Right cardiac atrium (tissue), 5 donors: ENCODE results near the gene USH2A. TPM values are rescaled to one million over a fixed set of nuclear protein-coding genes. Genes with fewer than 3 reads are reported as not detected.

ENCODE experiments used
- ATAC-seq, 2 donors: fragments of 200-7000 bp; cut with Tn5 transposase; one replicate each; pipeline versions ENCODE4 v1.8.0 to v1.9.1; 2020; ENCODE audit warnings: moderate library complexity in 2 of 2, mild to moderate bottlenecking in 1 of 2
- DNase-seq, 3 donors: peaks; one replicate each; pipeline ENCODE4 v3.0.0-alpha.2; 2020
- H3K27ac ChIP-seq: one replicate; pipeline ENCODE4 v1.5.1; 2013; ENCODE audit warnings: mild to moderate bottlenecking, low read length, control low read depth, moderate library complexity
- H3K27me3 ChIP-seq: one replicate; pipeline ENCODE4 v1.6.1; 2013; ENCODE audit not compliant: control insufficient read depth, insufficient read depth
- H3K4me1 ChIP-seq: one replicate; pipeline ENCODE4 v1.6.1; 2013; ENCODE audit warnings: low read length; ENCODE audit not compliant: control insufficient read depth, insufficient read depth
- H3K4me3 ChIP-seq: one replicate; pipeline ENCODE4 v1.5.1; 2013; ENCODE audit warnings: low read length, control low read depth
- H3K9me3 ChIP-seq: one replicate; pipeline ENCODE4 v1.6.1; 2013; ENCODE audit warnings: low read length; ENCODE audit not compliant: control insufficient read depth
- WGBS: extraction: QIAGEN DNeasy Blood & Tissue Kit; methylation state at CpG from one replicate; pipeline ENCODE4 v1.1.7; 2013; 5-methylcytosine and 5-hydroxymethylcytosine counted together
- intact Hi-C, 4 donors: fragments of 100-400 bp; cut with DNase I; formaldehyde crosslinking; loops; one replicate each; pipeline versions ENCODE4 v1.11.0 to v1.14.0; 2022 to 2023
- long read RNA-seq, 4 donors: library from polyadenylated mRNA; unstranded; transcript quantifications; one replicate each; pipeline ENCODE4 v2.0.0, GENCODE V29; 2020 to 2021
- polyA plus RNA-seq: library from polyadenylated mRNA; stranded (reverse); fragments of 200-250 nt; gene quantifications from one replicate; pipeline ENCODE4 v1.2.3, GENCODE V29; 2013
- total RNA-seq, 4 donors: library from RNA; stranded (reverse); fragmentation: NEBNext Ultra II Directional; extraction: Animal tissue kit (Norgen Biotek cat#: 25700); gene quantifications; one replicate each; pipeline ENCODE4 v1.2.1, GENCODE V29; 2021
- donor health status: healthy with polysubstance abuse.
- donor health status: DM: no; HTN: yes; CAD: no.
- donor health status: DM: no; HTN: no; CAD: no.
- donor health status: DM: no; HTN: yes; CAD: no; lungs with severe emphysema.
- donor health status: DM: yes; HTN: yes; CAD: no.

The USH2A gene, protein sequence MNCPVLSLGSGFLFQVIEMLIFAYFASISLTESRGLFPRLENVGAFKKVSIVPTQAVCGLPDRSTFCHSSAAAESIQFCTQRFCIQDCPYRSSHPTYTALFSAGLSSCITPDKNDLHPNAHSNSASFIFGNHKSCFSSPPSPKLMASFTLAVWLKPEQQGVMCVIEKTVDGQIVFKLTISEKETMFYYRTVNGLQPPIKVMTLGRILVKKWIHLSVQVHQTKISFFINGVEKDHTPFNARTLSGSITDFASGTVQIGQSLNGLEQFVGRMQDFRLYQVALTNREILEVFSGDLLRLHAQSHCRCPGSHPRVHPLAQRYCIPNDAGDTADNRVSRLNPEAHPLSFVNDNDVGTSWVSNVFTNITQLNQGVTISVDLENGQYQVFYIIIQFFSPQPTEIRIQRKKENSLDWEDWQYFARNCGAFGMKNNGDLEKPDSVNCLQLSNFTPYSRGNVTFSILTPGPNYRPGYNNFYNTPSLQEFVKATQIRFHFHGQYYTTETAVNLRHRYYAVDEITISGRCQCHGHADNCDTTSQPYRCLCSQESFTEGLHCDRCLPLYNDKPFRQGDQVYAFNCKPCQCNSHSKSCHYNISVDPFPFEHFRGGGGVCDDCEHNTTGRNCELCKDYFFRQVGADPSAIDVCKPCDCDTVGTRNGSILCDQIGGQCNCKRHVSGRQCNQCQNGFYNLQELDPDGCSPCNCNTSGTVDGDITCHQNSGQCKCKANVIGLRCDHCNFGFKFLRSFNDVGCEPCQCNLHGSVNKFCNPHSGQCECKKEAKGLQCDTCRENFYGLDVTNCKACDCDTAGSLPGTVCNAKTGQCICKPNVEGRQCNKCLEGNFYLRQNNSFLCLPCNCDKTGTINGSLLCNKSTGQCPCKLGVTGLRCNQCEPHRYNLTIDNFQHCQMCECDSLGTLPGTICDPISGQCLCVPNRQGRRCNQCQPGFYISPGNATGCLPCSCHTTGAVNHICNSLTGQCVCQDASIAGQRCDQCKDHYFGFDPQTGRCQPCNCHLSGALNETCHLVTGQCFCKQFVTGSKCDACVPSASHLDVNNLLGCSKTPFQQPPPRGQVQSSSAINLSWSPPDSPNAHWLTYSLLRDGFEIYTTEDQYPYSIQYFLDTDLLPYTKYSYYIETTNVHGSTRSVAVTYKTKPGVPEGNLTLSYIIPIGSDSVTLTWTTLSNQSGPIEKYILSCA (N-terminal part only)
- 1 to 10 TPM; 2.6 to 4.8 (median 3.9) TPM for total RNA-seq
- polyA plus RNA-seq = 0.29 TPM
- long read RNA-seq, donor 1, partial matches to known transcripts = 0 of 1 reads
- long read RNA-seq, donor 1, other reads (novel, unspliced or antisense) = 1 of 1 reads
- long read RNA-seq, donor 2 = 0 reads
- long read RNA-seq, donor 3 = 0 reads
- long read RNA-seq, donor 4, partial matches to known transcripts = 0 of 1 reads
- long read RNA-seq, donor 4, other reads (novel, unspliced or antisense) = 1 of 1 reads

DNA sequence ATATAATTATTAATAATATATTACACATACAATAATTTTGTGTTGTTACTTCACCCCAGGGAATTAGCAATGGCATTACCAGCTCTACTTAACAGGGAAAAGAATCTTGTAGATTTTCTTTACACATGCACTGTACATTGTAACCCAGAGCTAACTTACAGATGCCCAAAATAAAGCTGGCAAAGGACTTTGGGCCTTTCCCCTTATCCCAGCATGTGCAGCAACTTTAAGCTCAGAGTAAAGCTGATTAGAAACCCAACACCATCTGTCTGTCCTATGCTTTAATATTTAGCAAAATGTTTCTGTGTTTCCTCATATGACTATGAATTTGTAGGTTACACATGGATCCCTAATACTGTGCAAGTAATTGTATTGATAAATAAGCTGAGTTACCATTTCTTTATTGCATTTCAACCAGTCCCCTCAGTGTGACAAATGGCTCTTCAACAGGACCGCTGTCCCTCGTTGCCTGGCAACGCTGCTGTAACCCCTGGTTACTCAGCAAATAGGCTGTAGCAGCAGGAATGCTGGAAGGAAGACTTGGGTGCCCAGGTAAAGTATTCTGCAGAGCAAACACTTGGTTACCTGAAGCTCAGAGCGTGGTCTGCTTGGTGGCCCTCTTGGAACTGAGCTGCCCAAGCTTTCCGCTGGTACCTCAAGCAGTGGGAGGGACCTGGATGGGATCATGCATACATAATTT is at the start of gene USH2A:
Gene USH2A, minus strand, starts transcription at position 628 of the 700 bp plus-strand sequence. CDS start 1,112 bp downstream, outside the sequence.
- Histone ChIP-seq H3K4me3 (no peak within 1 kb of the TSS), H3K27me3 (no peaks in the 10 kb centered on the region), H3K4me1 (no peaks in the 10 kb centered on the region), H3K27ac (no peak within 1 kb of the TSS), H3K9me3 (no peaks in the 10 kb centered on the region)
- intact Hi-C loops = no loop called here
- DNase-seq (no peak), ATAC-seq (no peak)
- 73% methylated on average over 5 of the region's 5 CpGs for WGBS

DNA sequence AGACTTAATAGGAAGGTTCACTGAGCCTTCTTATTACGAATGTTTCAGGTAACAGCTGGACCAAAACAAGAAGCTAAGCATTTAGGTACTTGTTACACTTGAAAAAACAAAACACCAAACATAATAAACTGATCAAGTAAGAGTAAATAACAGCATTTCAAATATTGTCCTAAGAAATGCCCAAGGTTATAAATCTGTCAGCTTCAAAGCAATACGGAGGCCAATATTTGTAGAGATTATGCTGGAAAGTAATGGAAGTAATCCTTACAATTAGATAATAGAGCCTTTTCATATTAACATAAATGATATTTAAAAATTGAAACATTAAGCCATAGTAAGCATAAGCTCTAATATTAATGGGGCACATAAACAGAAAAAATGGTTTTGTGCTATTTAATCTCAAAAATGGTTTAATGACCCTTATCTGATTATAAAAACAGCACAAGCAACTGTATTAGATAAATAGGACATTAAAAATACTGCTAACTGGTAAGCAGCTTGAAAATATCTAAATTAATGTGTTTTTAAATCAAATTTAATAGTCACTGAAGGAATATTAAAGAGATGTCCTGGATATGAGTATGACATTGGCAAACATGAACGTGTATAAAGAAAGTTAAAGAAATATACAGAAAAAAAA is 43.0 kb upstream of the USH2A start:
- H3K27ac ChIP-seq = no peak overlapping the region
- ATAC-seq (no peak), DNase-seq (no peak)
- H3K4me3 ChIP-seq = no peak overlapping the region
- no peaks in the 10 kb centered on the region for H3K27me3 ChIP-seq
- WGBS = 83% methylated on average over 3 of the region's 3 CpGs
- no peaks in the 10 kb centered on the region for H3K9me3 ChIP-seq
- H3K4me1 ChIP-seq = no peaks in the 10 kb centered on the region
- intact Hi-C loops = no loop called here

- H3K27me3 ChIP-seq = no peaks in the 10 kb centered on the region
- intact Hi-C loops = no loop called here
- ATAC-seq (no peak), DNase-seq (no peak)
- no peaks in the 10 kb centered on the region for H3K4me1 ChIP-seq
- WGBS = 55% methylated on average over 1 of the region's 1 CpG
- no peak overlapping the region for H3K27ac ChIP-seq
- no peak overlapping the region for H3K4me3 ChIP-seq
- H3K9me3 ChIP-seq = no peaks in the 10 kb centered on the region
Measured at GRCh38 chr1:216464489-216464888, 41.2 kb upstream of the USH2A start.

DNA sequence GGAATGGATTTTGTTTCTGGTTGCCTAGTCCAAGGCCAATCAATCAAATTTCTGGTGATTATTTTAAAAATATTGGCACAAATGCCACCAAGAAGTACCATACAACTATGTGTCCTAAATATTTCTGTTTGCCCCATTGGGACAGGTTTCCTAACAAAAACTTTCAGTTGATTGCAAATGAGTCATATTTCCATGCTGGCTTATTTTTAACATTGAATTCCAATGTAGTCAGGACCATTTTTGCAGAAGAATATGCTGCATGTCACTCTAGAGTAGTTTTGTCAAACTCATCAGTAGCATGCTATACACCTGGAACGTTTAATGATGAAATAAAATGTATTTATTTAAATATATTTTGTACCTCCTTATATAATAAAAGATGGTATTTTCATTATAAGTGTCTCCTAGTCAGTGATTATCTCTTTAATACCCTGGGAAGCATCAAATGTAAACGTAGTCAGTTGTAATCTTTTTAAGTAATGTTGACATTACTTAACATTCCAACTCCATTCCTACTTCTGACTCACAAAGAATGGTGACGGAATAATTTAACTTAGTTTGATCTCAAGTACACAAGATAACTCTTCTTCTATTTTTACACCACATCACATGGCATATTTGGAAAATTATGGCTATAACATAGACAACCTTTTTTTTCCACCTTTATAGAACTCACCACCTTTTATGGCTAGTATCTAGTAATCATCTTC is 39.0 kb upstream of the USH2A start:
- intact Hi-C loops = no loop called here
- H3K27me3 ChIP-seq = no peaks in the 10 kb centered on the region
- no peak overlapping the region for H3K4me3 ChIP-seq
- H3K27ac ChIP-seq = no peak overlapping the region
- 41% methylated on average over 3 of the region's 3 CpGs for WGBS
- DNase-seq (no peak), ATAC-seq (no peak)
- no peaks in the 10 kb centered on the region for H3K9me3 ChIP-seq
- no peaks in the 10 kb centered on the region for H3K4me1 ChIP-seq

DNA sequence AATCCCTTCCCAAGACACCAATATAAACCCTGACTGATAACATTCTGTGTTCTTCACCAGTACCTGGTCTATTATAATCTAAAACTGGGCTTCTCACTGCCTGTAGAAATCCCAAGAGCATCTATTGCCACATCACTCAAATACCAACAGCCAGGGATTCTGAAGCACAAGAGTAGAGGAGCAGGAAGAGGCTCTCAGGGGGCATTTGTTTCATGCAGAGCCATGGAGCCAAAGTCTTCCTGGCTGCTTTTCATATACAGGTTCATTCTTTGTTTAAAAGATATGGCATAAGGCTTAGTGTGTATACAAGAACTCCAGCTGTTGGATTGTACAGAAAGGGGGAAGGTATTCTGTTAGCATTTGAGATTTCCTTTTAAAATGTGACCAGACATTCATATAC is 38.2 kb upstream of the USH2A start:
- intact Hi-C loops = no loop called here
- no peak overlapping the region for H3K27ac ChIP-seq
- DNase-seq (no peak), ATAC-seq (no peak)
- no peaks in the 10 kb centered on the region for H3K4me1 ChIP-seq
- no peaks in the 10 kb centered on the region for H3K9me3 ChIP-seq
- no peaks in the 10 kb centered on the region for H3K27me3 ChIP-seq
- no peak overlapping the region for H3K4me3 ChIP-seq

GRCh38 chr1:216459651-216460207 is 36.5 kb upstream of the USH2A start:
- intact Hi-C loops = no loop called here
- Histone ChIP-seq H3K27ac (no peak overlapping the region), H3K27me3 (no peaks in the 10 kb centered on the region), H3K4me1 (no peaks in the 10 kb centered on the region), H3K4me3 (no peak overlapping the region), H3K9me3 (no peaks in the 10 kb centered on the region)
- DNase-seq = no peak
- ATAC-seq = no peak
- 87% methylated on average over 3 of the region's 3 CpGs for WGBS

DNA sequence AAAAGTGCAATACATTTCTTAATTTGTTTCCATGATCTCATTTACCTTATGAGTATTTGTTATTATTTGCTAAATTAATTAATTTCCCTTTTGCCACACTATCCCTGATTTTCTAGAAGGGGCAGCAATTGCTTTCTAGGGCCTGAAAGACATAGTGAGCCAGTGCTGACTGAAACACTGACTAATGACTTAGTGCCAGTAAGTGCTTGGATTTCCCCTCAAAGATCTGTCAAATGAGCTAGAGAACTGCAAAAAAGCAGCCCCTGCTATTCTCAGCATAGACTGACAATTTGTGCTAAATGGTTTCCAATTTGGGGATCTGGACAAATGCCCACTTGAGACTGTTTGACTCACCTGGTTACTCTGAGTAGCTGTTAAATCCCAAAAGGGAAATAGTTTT is 35.6 kb upstream of the USH2A start:
- no peak overlapping the region for H3K4me3 ChIP-seq
- no peaks in the 10 kb centered on the region for H3K4me1 ChIP-seq
- ATAC-seq = no peak
- intact Hi-C loops = no loop called here
- no peak overlapping the region for H3K27ac ChIP-seq
- H3K9me3 ChIP-seq = no peaks in the 10 kb centered on the region
- H3K27me3 ChIP-seq = no peaks in the 10 kb centered on the region
- DNase-seq = no peak

DNA sequence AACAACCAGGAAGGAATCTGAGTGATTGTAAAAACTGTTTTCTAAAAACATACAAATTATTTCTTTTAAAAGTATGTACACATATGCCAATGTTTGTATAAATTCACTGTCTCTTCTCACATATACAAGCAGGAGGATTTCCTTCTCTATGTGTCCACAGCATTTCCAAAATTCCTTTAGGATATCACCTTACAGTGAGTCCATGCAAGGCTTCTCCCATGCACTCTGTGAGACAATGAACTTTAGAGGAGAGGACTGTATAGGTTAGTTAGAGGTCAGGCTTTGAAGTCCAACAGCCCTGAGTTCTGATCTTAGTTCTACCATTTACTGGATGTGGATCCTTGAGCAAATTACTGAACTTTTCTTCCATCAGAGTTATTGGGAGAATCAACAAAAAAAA is 34.1 kb upstream of the USH2A start:
- DNase-seq = no peak
- ATAC-seq = no peak
- H3K4me1 ChIP-seq = no peaks in the 10 kb centered on the region
- no peaks in the 10 kb centered on the region for H3K27me3 ChIP-seq
- no peaks in the 10 kb centered on the region for H3K9me3 ChIP-seq
- H3K27ac ChIP-seq = no peak overlapping the region
- intact Hi-C loops = no loop called here
- H3K4me3 ChIP-seq = no peak overlapping the region

GRCh38 chr1:216456682-216457081 is 33.4 kb upstream of the USH2A start:
- H3K4me3 ChIP-seq = no peak overlapping the region
- 67% methylated on average over 3 of the region's 3 CpGs for WGBS
- no peaks in the 10 kb centered on the region for H3K9me3 ChIP-seq
- H3K27me3 ChIP-seq = no peaks in the 10 kb centered on the region
- no peak for ATAC-seq
- DNase-seq = no peak
- H3K27ac ChIP-seq = no peak overlapping the region
- no peaks in the 10 kb centered on the region for H3K4me1 ChIP-seq
- intact Hi-C loops = no loop called here
